Measurements from ENCODE around the gene MYO9B. TPM values are rescaled to one million over a fixed set of nuclear protein-coding genes. Genes with fewer than 3 reads are reported as not detected.

Gene MYO9B
- polyA plus RNA-seq, 2 of the 4 experiments (the other 2 are of a cell fraction): 13.0 to 27.7 TPM

- DNase-seq (ENCODE audit: low read depth in 1 of 2, low spot score in 1 of 2) (no peak), ATAC-seq (no peak), FAIRE-seq (no peak)
- Histone ChIP-seq H3K4me3 (no peak overlapping the region), H3K27ac (no peak overlapping the region), H3K9me3 (no peaks in the 10 kb centered on the region), H3K4me2 (no peak overlapping the region), H3K4me1 (peaks cover 10% of the 10 kb centered on the region; the same call in 2 of the 3 replicates)
- CTCF ChIA-PET: interaction anchor here (4.1 kb wide), 1 partner anchor 211 kb away, joined by 37 read pairs; the partner anchor contains the start of gene ANKLE1
- TF ChIP-seq HMGXB4 (CRISPR knock-in tag; IDR thresholded peaks at IDR 0.05; ENCODE audit: borderline replicate concordance) (no peak), ZC3H11A (IDR thresholded peaks at IDR 0.05) (no peak), RAD21 (conservative IDR thresholded peaks at IDR 0.05 in 1 of 2, IDR thresholded peaks at IDR 0.05 in 1 of 2) (no peak), SMC3 (IDR thresholded peaks at IDR 0.05) (no peak), E2F6 (IDR thresholded peaks at IDR 0.05; ENCODE audit: borderline replicate concordance, low read depth) (no peak), CHD4 (IDR thresholded peaks at IDR 0.05; ENCODE audit: borderline replicate concordance) (no peak), FOSB (CRISPR knock-in tag; IDR thresholded peaks at IDR 0.05) (no peak), BCL3 (IDR thresholded peaks at IDR 0.05) (no peak), PHF8 (IDR thresholded peaks at IDR 0.05; ENCODE audit: borderline replicate concordance, low read depth) (no peak), RNF2 (IDR thresholded peaks at IDR 0.05; ENCODE audit: borderline replicate concordance, low read depth) (no peak), BHLHE40 (IDR thresholded peaks at IDR 0.05; ENCODE audit: low read depth, low read length) (no peak), ZFP36 (IDR thresholded peaks at IDR 0.05; ENCODE audit: borderline replicate concordance, partially characterized antibody) (no peak), RCOR1 (IDR thresholded peaks at IDR 0.05; ENCODE audit: low read depth, low read length) (no peak), TFCP2L1 (CRISPR knock-in tag; IDR thresholded peaks at IDR 0.05) (no peak), MYC (IDR thresholded peaks at IDR 0.05; ENCODE audit: borderline replicate concordance, low read length) (no peak), GATA3 (IDR thresholded peaks at IDR 0.05; ENCODE audit: borderline replicate concordance) (no peak), CBX2 (IDR thresholded peaks at IDR 0.05; ENCODE audit: borderline replicate concordance, low read depth) (no peak), POLR2A (IDR thresholded peaks at IDR 0.05; ENCODE audit: low read length) (no peak), EHF (CRISPR knock-in tag; IDR thresholded peaks at IDR 0.05) (no peak)
- POLR2A ChIA-PET: interaction anchor here (0.6 kb wide), 1 partner anchor 77 kb away, joined by 5 read pairs; no protein-coding TSS in a partner anchor
- WGBS (ENCODE audit: missing lambda C conversion rate): 93% methylated on average over 12 of the region's 12 CpGs
These were observed 5.2 kb upstream of the MYO9B start for GRCh38 chr19:17070421-17070820.

GRCh38 chr19:17070912-17071311 is 4.7 kb upstream of the MYO9B start:
- no peak for ATAC-seq
- no peak for DNase-seq (ENCODE audit: low read depth in 1 of 2, low spot score in 1 of 2)
- no peak for FAIRE-seq
- WGBS (ENCODE audit: missing lambda C conversion rate): 82% methylated on average over 7 of the region's 7 CpGs
- H3K9me3 ChIP-seq: no peaks in the 10 kb centered on the region
- no peak overlapping the region for H3K4me2 ChIP-seq
- H3K4me3 ChIP-seq: no peak overlapping the region
- POLR2A ChIA-PET: no interaction called here
- no peak overlapping the region for H3K27ac ChIP-seq
- peaks cover 10% of the 10 kb centered on the region; the same call in 2 of the 3 replicates for H3K4me1 ChIP-seq
- no peak for TF ChIP-seq HES2 (IDR thresholded peaks at IDR 0.05)
- no peak for TF ChIP-seq ESRRA (IDR thresholded peaks at IDR 0.05; ENCODE audit: borderline replicate concordance, low read length)
- no peak for TF ChIP-seq MAZ (IDR thresholded peaks at IDR 0.05; ENCODE audit: borderline replicate concordance, low read depth, low read length)
- no peak for TF ChIP-seq JUNB (IDR thresholded peaks at IDR 0.05)
- no peak for TF ChIP-seq USF2 (IDR thresholded peaks at IDR 0.05)
- TF ChIP-seq GATA3 (IDR thresholded peaks at IDR 0.05; ENCODE audit: borderline replicate concordance): no peak
- TF ChIP-seq MAX (IDR thresholded peaks at IDR 0.05): no peak
- TF ChIP-seq ZFP36 (IDR thresholded peaks at IDR 0.05; ENCODE audit: borderline replicate concordance, partially characterized antibody): no peak
- TF ChIP-seq CBX2 (IDR thresholded peaks at IDR 0.05; ENCODE audit: borderline replicate concordance, low read depth): no peak
- TF ChIP-seq EHF (CRISPR knock-in tag; IDR thresholded peaks at IDR 0.05): no peak
- TF ChIP-seq FOSL2 (IDR thresholded peaks at IDR 0.05): no peak
- TF ChIP-seq FOSL2 (CRISPR knock-in tag; IDR thresholded peaks at IDR 0.05): no peak
- no peak for TF ChIP-seq REST (IDR thresholded peaks at IDR 0.05)
- TF ChIP-seq NR3C1 (IDR thresholded peaks at IDR 0.05): no peak
- no peak for TF ChIP-seq FOSB (CRISPR knock-in tag; IDR thresholded peaks at IDR 0.05)
- TF ChIP-seq POLR2AphosphoS2 (conservative IDR thresholded peaks at IDR 0.05; ENCODE audit: low read length): no peak
- CTCF ChIA-PET: interaction anchor here (0.6 to 1.2 kb wide), 2 partner anchors 9 to 210 kb away, joined by 3 read pairs; partner anchors contain the start of gene ANKLE1

All from A549 (cell line).